SHP77 treated with DMSO at 0.1 percent for 48 hours (cell line): ENCODE data around the gene TANGO2.
"Not testable (repeated sequence)": the region's sequence is repeated elsewhere in the genome, so short reads cannot be mapped to it uniquely, and the experiment has no call there.

Experiments
- DNase-seq: peaks from one replicate; lab custom pipeline; 2025; lab: John Stamatoyannopoulos, UW

Gene TANGO2

GRCh38 chr22:20063271-20064139 is 42.6 kb downstream of the TANGO2 start:
- no peak for DNase-seq

GRCh38 chr22:20064140-20064480 is 43.2 kb downstream of the TANGO2 start:
- DNase-seq, result no peak

- DNase-seq, result no peak
Measured at GRCh38 chr22:20064545-20065262, 43.8 kb downstream of the TANGO2 start.

- no peak for DNase-seq
Measured at GRCh38 chr22:20065896-20066616, 45.1 kb downstream of the TANGO2 start.

- DNase-seq, result no peak
Measured at GRCh38 chr22:20066617-20067383, 45.9 kb downstream of the TANGO2 start.

GRCh38 chr22:20067384-20067682 is 46.4 kb downstream of the TANGO2 start:
- not testable (repeated sequence) for DNase-seq

- DNase-seq, result no peak
Measured at GRCh38 chr22:20068640-20069039, 47.7 kb downstream of the TANGO2 start.

GRCh38 chr22:20069331-20070042 is 48.6 kb downstream of the TANGO2 start:
- no peak for DNase-seq

- no peak for DNase-seq
Measured at GRCh38 chr22:20071524-20071972, 50.6 kb downstream of the TANGO2 start.

- DNase-seq, result no peak
Measured at GRCh38 chr22:20076627-20077172, 55.8 kb downstream of the TANGO2 start.

GRCh38 chr22:20079745-20080444 is 59.0 kb downstream of the TANGO2 start, which contains the start of gene DGCR8:
TSS of gene DGCR8 (plus strand) at chr22:20080241. CDS start at chr22:20085964, 5,723 bp downstream.
- peak; percentile 76 for DNase-seq

- no peak for DNase-seq
Measured at GRCh38 chr22:20080445-20080775, 59.5 kb downstream of the TANGO2 start.

GRCh38 chr22:20080776-20081654 is 60.1 kb downstream of the TANGO2 start:
- DNase-seq, result no peak

GRCh38 chr22:20083157-20083890 is 62.4 kb downstream of the TANGO2 start:
- DNase-seq, result no peak

GRCh38 chr22:20083891-20084546 is 63.1 kb downstream of the TANGO2 start:
- DNase-seq, result no peak

GRCh38 chr22:20084547-20085413 is 63.9 kb downstream of the TANGO2 start:
- no peak for DNase-seq

GRCh38 chr22:20085651-20086050 is 64.7 kb downstream of the TANGO2 start:
- DNase-seq, result no peak
